ENCODE data around the gene POLR3C. TPM values are rescaled to one million over a fixed set of nuclear protein-coding genes. Genes with fewer than 3 reads are reported as not detected.

The POLR3C gene
- total and polyA plus RNA-seq, 7 donors = 9.0 to 37.7 (median 18.3) TPM

- DNase-seq = no peak
- peaks cover 39 to 65% (median 46%) of the 10 kb centered on the region in 4 donors for H3K36me3 ChIP-seq
- peaks cover 0 to 14% (median 13%) of the 10 kb centered on the region in 4 donors for H3K4me1 ChIP-seq
- no peaks in the 10 kb centered on the region for H3K27me3 ChIP-seq
- H3K9me3 ChIP-seq = no peaks in the 10 kb centered on the region
- no peak for TF ChIP-seq POLR2A (IDR thresholded peaks at IDR 0.05)
- peak overlapping the region in 1 of 4 donors; percentile 7 for H3K27ac ChIP-seq
- intact Hi-C loops (cut with DNase I) = loop anchor here (5.0 to 10.0 kb wide), 2 partner anchors 63 to 65 kb away; partner anchors contain the start of gene ITGA10
- no peak overlapping the region for H3K4me3 ChIP-seq
- 84% methylated on average over 15 of the region's 15 CpGs for WGBS, 2 donors
Observed at GRCh38 chr1:145849356-145850160, 25.6 kb downstream of the POLR3C start.

GRCh38 chr1:145855426-145855948 lies 31.5 kb downstream of the POLR3C start:
- no peak overlapping the region for H3K27ac ChIP-seq
- no peak for TF ChIP-seq EP300 (IDR thresholded peaks at IDR 0.05)
- no peak for TF ChIP-seq POLR2A (IDR thresholded peaks at IDR 0.05)
- TF ChIP-seq CTCF (IDR thresholded peaks at IDR 0.05) = no peak
- TF ChIP-seq POLR2AphosphoS5 (IDR thresholded peaks at IDR 0.05) = no peak
- WGBS, 2 donors = 86 to 89% methylated on average over 7 of the region's 7 CpGs
- H3K9me3 ChIP-seq = no peaks in the 10 kb centered on the region
- intact Hi-C loops (cut with DNase I) = loop anchor here (2.0 to 5.0 kb wide), 4 partner anchors 23 to 102 kb away; partner anchors contain the start of genes LIX1L and PEX11B
- DNase-seq = no peak
- H3K4me1 ChIP-seq = peaks cover 0 to 23% (median 20%) of the 10 kb centered on the region in 4 donors
- H3K27me3 ChIP-seq = no peaks in the 10 kb centered on the region
- no peak overlapping the region for H3K4me3 ChIP-seq
- H3K36me3 ChIP-seq = peaks cover 46 to 67% (median 50%) of the 10 kb centered on the region in 4 donors

- DNase-seq = no peak
- intact Hi-C loops (cut with DNase I) = loop anchor here (5.0 kb wide), 3 partner anchors 35 to 100 kb away; partner anchors contain the start of genes LIX1L and PEX11B
- TF ChIP-seq EP300 (IDR thresholded peaks at IDR 0.05) = no peak
- TF ChIP-seq POLR2A (IDR thresholded peaks at IDR 0.05) = no peak
- TF ChIP-seq CTCF (IDR thresholded peaks at IDR 0.05) = no peak
- no peak for TF ChIP-seq POLR2AphosphoS5 (IDR thresholded peaks at IDR 0.05)
- H3K27me3 ChIP-seq = no peaks in the 10 kb centered on the region
- H3K36me3 ChIP-seq = peaks cover 36 to 50% (median 37%) of the 10 kb centered on the region in 4 donors
- no peaks in the 10 kb centered on the region for H3K9me3 ChIP-seq
- no peak overlapping the region for H3K4me3 ChIP-seq
- no peak overlapping the region for H3K27ac ChIP-seq
- peaks cover 0 to 23% (median 20%) of the 10 kb centered on the region in 4 donors for H3K4me1 ChIP-seq
- 71 to 85% methylated on average over 4 of the region's 4 CpGs for WGBS, 2 donors
Observed at GRCh38 chr1:145857170-145857569, 33.2 kb downstream of the POLR3C start.

GRCh38 chr1:145858238-145858900 lies 34.4 kb downstream of the POLR3C start:
- TF ChIP-seq POLR2AphosphoS5 (IDR thresholded peaks at IDR 0.05) (no peak), CTCF (IDR thresholded peaks at IDR 0.05) (no peak), EP300 (IDR thresholded peaks at IDR 0.05) (no peak), POLR2A (IDR thresholded peaks at IDR 0.05) (no peak)
- WGBS, 2 donors = 1% methylated on average over 35 of the region's 35 CpGs
- Histone ChIP-seq H3K4me1 (peaks cover 0 to 23% (median 20%) of the 10 kb centered on the region in 4 donors), H3K4me3 (peak overlapping the region; percentile 57 to 97 (median 82)), H3K27me3 (no peaks in the 10 kb centered on the region), H3K27ac (peak overlapping the region; percentile 94 to 96 (median 95)), H3K9me3 (no peaks in the 10 kb centered on the region), H3K36me3 (peaks cover 27 to 38% (median 29%) of the 10 kb centered on the region in 4 donors)
- intact Hi-C loops (cut with DNase I) = loop anchor here (5.0 kb wide), 3 partner anchors 34 to 99 kb away; partner anchors contain the start of genes LIX1L and PEX11B
- DNase-seq = peak; percentile 83
